HepG2 (cell line): ENCODE results near the gene AKAP8. TPM values are rescaled to one million over a fixed set of nuclear protein-coding genes. Genes with fewer than 3 reads are reported as not detected.

Experiments used
- ATAC-seq: fragments of 200-7000 bp; cut with Tn5 transposase; 3 replicates; pipeline ENCODE4 v1.9.1; 2020; ENCODE audit warnings: mild to moderate bottlenecking, moderate library complexity
- BruUV-seq: library from RNA; stranded (reverse); fragments of 400-500 nt; replicated peaks from 2 replicates; lab custom pipeline; 2021; lab: Mats Ljungman, UMichigan
- CTCF ChIA-PET: fragments of 300-600 bp; formaldehyde crosslinking; extraction: SDS; loops from one replicate; lab custom pipeline; 2021; ENCODE audit warnings: low total read pairs, inconsistent platforms, low intra/inter-chr PET ratio; lab: Yijun Ruan, JAX
- POLR2A ChIA-PET: fragments of 350-600 bp; sonication (Branson Sonifier 250); formaldehyde crosslinking; loops from one replicate; lab custom pipeline; 2020; ENCODE audit warnings: antibody characterized with exemption, inconsistent platforms; lab: Yijun Ruan, JAX
- DNase-seq: peaks from one replicate; pipeline ENCODE4 v3.0.0-alpha.2; 2015; ENCODE audit warnings: low spot score
- FAIRE-seq: peaks from 3 replicates; lab custom pipeline; 2011; peaks lifted over from hg19 to GRCh38; lab: Jason Lieb, UNC
- H2AFZ ChIP-seq: one replicate; pipeline ENCODE4 v1.6.1; 2011; ENCODE audit warnings: low read length, inconsistent platforms
- H3K27ac ChIP-seq: fragments of 300-600 bp; 3 replicates; pipeline ENCODE4 v1.8.0; 2011; ENCODE audit warnings: mixed run types, mild to moderate bottlenecking, mixed read lengths, low read length, inconsistent platforms; ENCODE audit not compliant: insufficient read depth; ENCODE audit errors: extremely low read length
- H3K27me3 ChIP-seq, 2 experiments: fragments of 200-600 bp in 1 of 2; 2 replicates in 1 of 2; 3 replicates in 1 of 2; pipeline versions ENCODE4 v1.6.0 to v1.8.0; 2011; ENCODE audit warnings: low read length in 2 of 2, mild to moderate bottlenecking in 2 of 2, moderate library complexity in 2 of 2, inconsistent platforms in 1 of 2; ENCODE audit not compliant: insufficient read depth in 2 of 2, control insufficient read depth in 1 of 2
- H3K36me3 ChIP-seq, 2 experiments: fragments of 200-600 bp in 1 of 2; replicated peaks in 1 of 2; 2 replicates in 1 of 2; 3 replicates in 1 of 2; pipeline versions ENCODE4 v1.5.1 to v1.8.0; 2011; ENCODE audit warnings: low read length in 2 of 2, inconsistent platforms in 1 of 2; ENCODE audit not compliant: insufficient read depth in 2 of 2, control insufficient read depth in 1 of 2
- H3K4me1 ChIP-seq: 2 replicates; pipeline ENCODE4 v1.5.1; 2012; ENCODE audit warnings: low read length, inconsistent platforms; ENCODE audit not compliant: insufficient read depth
- H3K4me2 ChIP-seq: 2 replicates; pipeline ENCODE4 v1.6.0; 2011; ENCODE audit warnings: low read depth, low read length, inconsistent platforms
- H3K4me3 ChIP-seq, 3 experiments: fragments of 200-600 bp in 1 of 3; sonication (generic), shearing (Covaris generic) in 1 of 3; replicated peaks in 1 of 3; 2 replicates each; pipeline ENCODE4 v1.5.1; 2011 to 2016; ENCODE audit warnings: low read length in 3 of 3, inconsistent platforms in 2 of 3, low read depth in 2 of 3, mild to moderate bottlenecking in 2 of 3, control low read depth in 1 of 3, mixed read lengths in 1 of 3; ENCODE audit not compliant: insufficient read depth in 1 of 3
- H3K79me2 ChIP-seq: one replicate; pipeline ENCODE4 v1.6.1; 2011; ENCODE audit warnings: low read length, inconsistent platforms; ENCODE audit not compliant: insufficient read depth
- H3K9ac ChIP-seq: 2 replicates; pipeline ENCODE4 v1.6.0; 2011; ENCODE audit warnings: mild to moderate bottlenecking, low read depth, low read length, inconsistent platforms; ENCODE audit not compliant: insufficient read depth
- H3K9me3 ChIP-seq: 2 replicates; pipeline ENCODE4 v1.5.1; 2012; ENCODE audit warnings: mild to moderate bottlenecking, low read length
- H4K20me1 ChIP-seq: 2 replicates; pipeline ENCODE4 v1.6.0; 2011; ENCODE audit warnings: inconsistent platforms, mild to moderate bottlenecking, low read length, moderate library complexity; ENCODE audit not compliant: insufficient read depth
- AGO2 ChIP-seq: fragments of 200-400 bp; formaldehyde crosslinking; optimal IDR thresholded peaks from 2 replicates; pipeline ENCODE3; 2017; ENCODE audit warnings: mild to moderate bottlenecking, low read depth, low read length, moderate library complexity
- MIER3 ChIP-seq: IDR thresholded peaks from 2 replicates; pipeline ENCODE4 v1.6.1; 2016; ENCODE audit warnings: missing compliant biosample characterization, borderline replicate concordance
- PTBP1 ChIP-seq: fragments of 200-400 bp; formaldehyde crosslinking; IDR thresholded peaks from 2 replicates; pipeline ENCODE4 v1.6.1; 2018; ENCODE audit warnings: low read length, low read depth; ENCODE audit not compliant: poor library complexity, severe bottlenecking
- TARDBP ChIP-seq: sonication (generic); formaldehyde crosslinking; IDR thresholded peaks from 2 replicates; pipeline ENCODE4 v1.8.0; 2022; ENCODE audit warnings: mild to moderate bottlenecking, missing genetic modification reagents
- WGBS: methylation state at CpG from one replicate; pipeline ENCODE4 v1.1.6; 2017; ENCODE audit warnings: low lambda C conversion rate; 5-methylcytosine and 5-hydroxymethylcytosine counted together
- in situ Hi-C: cut with HindIII; loops from 2 replicates; pipeline ENCODE4 v1.10.0; 2017; ENCODE audit warnings: low pct_unique_long_range_greater_than_20kb; ENCODE audit not compliant: extremely low pct_ligation_motif_present
- intact Hi-C: fragments of 100-400 bp; cut with micrococcal nuclease; formaldehyde crosslinking; loops from one replicate; pipeline ENCODE4 v1.10.0; 2022; ENCODE audit not compliant: unreplicated experiment
- polyA plus RNA-seq, 8 experiments: library from polyadenylated mRNA; depleted of rRNA in 3 of 8; stranded (reverse) in 7 of 8; unstranded in 1 of 8; fragments of >200 nt; fragmentation: Illumina TruSeq in 4 of 8; extraction: Trizol in 4 of 8; gene quantifications; 2 replicates each; pipeline versions ENCODE4 v1.2.1 to v1.2.3, GENCODE V29; 2011 to 2016; ENCODE audit warnings: low read depth in 4 of 8, missing spikeins in 1 of 8, mixed read lengths in 1 of 8; ENCODE audit not compliant: insufficient read depth in 1 of 8
- total RNA-seq, 5 experiments: library from RNA; depleted of rRNA; stranded (reverse); fragments of >200 nt; fragmentation: Illumina TruSeq; extraction: Trizol; gene quantifications; 2 replicates each; pipeline ENCODE4 v1.2.3, GENCODE V29; 2016; ENCODE audit warnings: low read depth in 1 of 5

The AKAP8 gene
- total and polyA plus RNA-seq, 2 of the 13 experiments (the other 11 are each of a cell fraction or from before 2014, with no cell fraction given), result 15.9 to 22.1 TPM

GRCh38 chr19:15427991-15428471, 48.4 kb upstream of the AKAP8 start:
- no peak overlapping the region for H3K27ac ChIP-seq
- no peak overlapping the region for H2AFZ ChIP-seq
- no peak for DNase-seq
- no TSS peak for BruUV-seq
- ATAC-seq, result no peak
- in situ Hi-C loops (loop anchor here (10.0 kb wide), 1 partner anchor 127 kb away; no protein-coding TSS in a partner anchor), intact Hi-C loops (no loop called here)
- ChIA-PET POLR2A (no interaction called here), CTCF (no interaction called here)
- TF ChIP-seq PTBP1 (no peak), MIER3 (CRISPR knock-in tag) (no peak)
- no peaks in the 10 kb centered on the region; the same call in 1 of the 2 replicates for H3K9me3 ChIP-seq
- no peak overlapping the region for H3K4me2 ChIP-seq
- H3K4me3 ChIP-seq, result no peak overlapping the region
- no peak for FAIRE-seq
- H3K36me3 ChIP-seq, result peaks cover 26 to 38% of the 10 kb centered on the region in 2 experiments; a peak in 4 of 5 replicates
- H3K27me3 ChIP-seq, result no peaks in the 10 kb centered on the region; a peak in 2 of 5 replicates
- H4K20me1 ChIP-seq, result no peaks in the 10 kb centered on the region
- H3K4me1 ChIP-seq, result peaks cover 17% of the 10 kb centered on the region
- peaks cover 24% of the 10 kb centered on the region for H3K79me2 ChIP-seq
- no peak overlapping the region for H3K9ac ChIP-seq
- WGBS, result 96% methylated on average over 26 of the region's 35 CpGs

GRCh38 chr19:15427350-15427700, 47.7 kb upstream of the AKAP8 start:
- H3K27me3 ChIP-seq, result no peaks in the 10 kb centered on the region; a peak in 2 of 5 replicates
- no peak for DNase-seq
- ATAC-seq, result no peak
- no TSS peak for BruUV-seq
- H3K4me1 ChIP-seq, result peaks cover 17% of the 10 kb centered on the region
- H3K36me3 ChIP-seq, result peaks cover 30 to 42% of the 10 kb centered on the region in 2 experiments; a peak in 4 of 5 replicates
- WGBS, result 97% methylated on average over 24 of the region's 25 CpGs
- POLR2A ChIA-PET, result no interaction called here
- peaks cover 24% of the 10 kb centered on the region for H3K79me2 ChIP-seq
- CTCF ChIA-PET, result no interaction called here
- no peak overlapping the region for H2AFZ ChIP-seq
- in situ Hi-C loops, result loop anchor here (10.0 kb wide), 1 partner anchor 127 kb away; no protein-coding TSS in a partner anchor
- no peak for FAIRE-seq
- intact Hi-C loops, result no loop called here
- no peaks in the 10 kb centered on the region for H4K20me1 ChIP-seq
- H3K9ac ChIP-seq, result no peak overlapping the region
- TF ChIP-seq AGO2 (peak; percentile 22), TARDBP (CRISPR knock-in tag) (no peak)
- TF ChIP-seq, all 625 proteins: peak for 1
- Histone ChIP-seq H3K4me2 (no peak overlapping the region), H3K27ac (no peak overlapping the region), H3K4me3 (no peak overlapping the region), H3K9me3 (no peaks in the 10 kb centered on the region; the same call in 1 of the 2 replicates)
